ENCODE data around the gene DENND1A.
"Not testable (repeated sequence)": the region's sequence is repeated elsewhere in the genome, so short reads cannot be mapped to it uniquely, and the experiment has no call there.

Gene DENND1A, protein sequence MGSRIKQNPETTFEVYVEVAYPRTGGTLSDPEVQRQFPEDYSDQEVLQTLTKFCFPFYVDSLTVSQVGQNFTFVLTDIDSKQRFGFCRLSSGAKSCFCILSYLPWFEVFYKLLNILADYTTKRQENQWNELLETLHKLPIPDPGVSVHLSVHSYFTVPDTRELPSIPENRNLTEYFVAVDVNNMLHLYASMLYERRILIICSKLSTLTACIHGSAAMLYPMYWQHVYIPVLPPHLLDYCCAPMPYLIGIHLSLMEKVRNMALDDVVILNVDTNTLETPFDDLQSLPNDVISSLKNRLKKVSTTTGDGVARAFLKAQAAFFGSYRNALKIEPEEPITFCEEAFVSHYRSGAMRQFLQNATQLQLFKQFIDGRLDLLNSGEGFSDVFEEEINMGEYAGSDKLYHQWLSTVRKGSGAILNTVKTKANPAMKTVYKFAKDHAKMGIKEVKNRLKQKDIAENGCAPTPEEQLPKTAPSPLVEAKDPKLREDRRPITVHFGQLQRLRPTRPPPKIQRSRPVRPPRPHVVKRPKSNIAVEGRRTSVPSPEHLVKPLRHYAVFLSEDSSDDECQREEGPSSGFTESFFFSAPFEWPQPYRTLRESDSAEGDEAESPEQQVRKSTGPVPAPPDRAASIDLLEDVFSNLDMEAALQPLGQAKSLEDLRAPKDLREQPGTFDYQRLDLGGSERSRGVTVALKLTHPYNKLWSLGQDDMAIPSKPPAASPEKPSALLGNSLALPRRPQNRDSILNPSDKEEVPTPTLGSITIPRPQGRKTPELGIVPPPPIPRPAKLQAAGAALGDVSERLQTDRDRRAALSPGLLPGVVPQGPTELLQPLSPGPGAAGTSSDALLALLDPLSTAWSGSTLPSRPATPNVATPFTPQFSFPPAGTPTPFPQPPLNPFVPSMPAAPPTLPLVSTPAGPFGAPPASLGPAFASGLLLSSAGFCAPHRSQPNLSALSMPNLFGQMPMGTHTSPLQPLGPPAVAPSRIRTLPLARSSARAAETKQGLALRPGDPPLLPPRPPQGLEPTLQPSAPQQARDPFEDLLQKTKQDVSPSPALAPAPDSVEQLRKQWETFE

DNA sequence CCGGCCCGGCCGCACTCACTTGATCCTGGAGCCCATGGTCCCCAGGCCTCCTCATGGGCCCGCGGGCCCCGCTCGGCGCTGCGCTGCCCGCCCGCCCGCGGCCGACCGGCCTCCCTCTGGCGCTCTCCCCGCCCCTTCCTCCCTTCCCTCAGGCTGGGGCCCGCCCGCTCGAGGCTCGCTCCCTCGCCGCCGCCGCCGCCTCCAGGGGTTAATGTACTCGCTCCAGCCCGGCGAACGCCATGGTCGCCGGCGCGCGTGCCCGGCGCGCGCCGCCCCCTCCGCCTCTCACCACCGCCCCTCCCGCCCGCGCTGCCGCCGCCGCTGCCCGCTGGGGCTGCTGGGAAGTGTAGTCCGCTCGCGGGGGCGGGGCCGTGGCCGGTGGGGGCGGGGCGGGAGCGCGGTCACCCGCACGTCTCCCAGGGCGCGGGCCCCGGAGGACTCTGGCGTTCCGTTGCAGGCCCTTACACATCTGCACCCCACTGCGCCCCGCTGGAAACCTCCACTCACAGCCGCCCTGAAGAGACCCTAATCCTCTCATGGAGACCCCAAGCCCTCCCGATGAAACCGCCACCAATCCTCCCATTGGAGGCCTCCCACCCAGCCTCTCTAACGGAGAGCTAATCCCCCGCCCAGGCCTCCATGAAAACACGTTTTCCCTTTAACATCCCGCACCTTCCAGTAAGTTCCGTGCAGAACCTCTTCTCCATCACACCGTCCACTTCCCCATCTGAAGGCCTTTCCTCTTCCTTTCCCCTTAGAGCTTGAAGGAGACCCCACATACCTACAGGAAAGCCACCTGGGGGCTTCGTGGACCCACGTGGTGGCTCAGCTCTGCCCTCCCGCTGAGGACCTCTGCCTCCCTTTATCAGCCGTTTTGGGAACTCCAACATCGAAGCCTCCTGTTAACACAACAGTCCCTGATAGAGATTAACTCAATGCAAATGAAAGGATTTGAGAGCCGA lies at the start of gene DENND1A:
Gene DENND1A, minus strand, starts transcription at position 257 of the 962 bp plus-strand sequence. Its CDS starts 221 bp downstream, at position 36.
- peak; percentile 87 for DNase-seq

DNA sequence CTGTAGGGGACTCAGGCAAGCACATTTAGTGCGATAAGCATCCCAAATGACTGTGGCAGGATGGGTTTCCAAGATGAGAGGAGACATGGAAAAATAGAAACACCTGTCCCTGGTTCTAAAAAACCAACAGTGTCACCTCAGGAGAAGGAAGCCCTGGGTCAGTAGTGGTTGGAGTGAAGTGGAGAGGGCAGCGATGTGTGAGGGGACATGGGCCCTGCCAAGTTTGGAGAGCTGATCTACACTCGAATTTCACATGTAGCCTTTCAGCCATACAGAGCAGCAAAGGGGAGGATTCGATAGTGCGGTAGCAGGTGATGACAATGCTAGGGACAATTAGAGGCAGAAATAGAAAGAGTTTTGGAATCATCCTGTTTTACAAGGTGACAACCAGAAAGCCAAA lies 49.1 kb upstream of the DENND1A start:
- DNase-seq = no peak

DNA sequence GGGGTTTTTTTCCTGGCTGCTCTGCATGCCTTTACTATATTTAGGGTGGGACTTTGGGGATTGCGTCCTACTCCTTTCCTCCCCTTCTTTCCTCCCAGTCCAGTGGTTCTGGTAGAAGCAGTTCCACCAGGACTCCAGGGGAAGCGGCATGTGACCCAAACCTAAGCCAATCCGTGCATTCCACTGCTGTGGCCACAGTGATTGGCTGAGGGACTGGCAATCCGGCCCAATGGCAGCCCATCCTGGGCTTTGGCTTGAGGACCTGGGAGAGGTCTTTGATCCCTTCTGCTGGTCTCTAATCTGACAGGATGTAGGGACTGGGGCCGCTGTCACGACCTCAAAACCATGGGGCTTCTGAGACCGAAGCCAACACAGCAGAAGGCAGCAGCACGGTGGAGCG lies 46.7 kb upstream of the DENND1A start:
- not testable (repeated sequence) for DNase-seq

GRCh38 chr9:123975871-123976270 lies 45.9 kb upstream of the DENND1A start:
- no peak for DNase-seq

DNA sequence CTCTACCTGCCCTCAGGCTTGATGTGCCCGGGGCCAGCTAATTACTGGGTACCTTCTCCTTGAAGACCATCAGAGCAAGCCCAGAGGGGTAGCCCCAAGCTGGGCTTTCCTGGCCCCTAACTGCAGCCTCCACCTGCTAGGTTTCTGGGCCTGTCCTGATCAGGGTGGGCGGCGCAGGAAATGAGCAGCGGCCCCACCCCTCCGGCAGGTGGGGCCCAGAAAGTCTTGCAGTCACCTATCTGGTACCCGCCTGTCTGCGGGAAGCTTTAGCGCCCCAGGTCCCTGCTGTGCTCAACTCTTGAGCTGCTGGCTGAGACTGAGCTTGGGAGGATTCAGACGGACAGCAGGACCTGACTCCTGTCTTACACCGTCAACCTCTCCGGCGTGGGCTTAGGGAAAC lies 44.5 kb upstream of the DENND1A start:
- DNase-seq = no peak

- DNase-seq = no peak
These were observed 43.8 kb upstream of the DENND1A start for GRCh38 chr9:123973590-123974223.

DNA sequence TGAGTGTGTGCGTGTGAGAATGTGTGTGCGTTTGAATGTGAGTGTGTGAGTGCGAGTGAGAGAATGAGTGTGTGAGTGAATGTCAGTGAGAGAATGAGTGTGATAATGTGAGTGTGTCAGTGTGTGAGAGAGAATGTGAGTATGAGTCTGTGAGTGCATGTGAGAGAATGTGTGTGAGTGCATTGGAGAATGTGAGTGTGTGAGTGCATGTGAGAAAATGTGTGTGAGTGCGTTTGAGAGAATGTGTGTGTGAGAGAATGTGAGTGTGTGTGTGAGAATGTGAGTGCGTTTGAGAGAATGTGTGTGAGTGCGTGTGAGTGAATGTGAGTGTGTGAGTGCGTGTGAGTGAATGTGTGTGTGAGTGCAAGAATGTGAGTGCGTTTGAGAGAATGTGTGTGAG lies 42.7 kb upstream of the DENND1A start:
- no peak for DNase-seq

GRCh38 chr9:123967323-123967722 lies 37.4 kb upstream of the DENND1A start:
- no peak for DNase-seq

DNA sequence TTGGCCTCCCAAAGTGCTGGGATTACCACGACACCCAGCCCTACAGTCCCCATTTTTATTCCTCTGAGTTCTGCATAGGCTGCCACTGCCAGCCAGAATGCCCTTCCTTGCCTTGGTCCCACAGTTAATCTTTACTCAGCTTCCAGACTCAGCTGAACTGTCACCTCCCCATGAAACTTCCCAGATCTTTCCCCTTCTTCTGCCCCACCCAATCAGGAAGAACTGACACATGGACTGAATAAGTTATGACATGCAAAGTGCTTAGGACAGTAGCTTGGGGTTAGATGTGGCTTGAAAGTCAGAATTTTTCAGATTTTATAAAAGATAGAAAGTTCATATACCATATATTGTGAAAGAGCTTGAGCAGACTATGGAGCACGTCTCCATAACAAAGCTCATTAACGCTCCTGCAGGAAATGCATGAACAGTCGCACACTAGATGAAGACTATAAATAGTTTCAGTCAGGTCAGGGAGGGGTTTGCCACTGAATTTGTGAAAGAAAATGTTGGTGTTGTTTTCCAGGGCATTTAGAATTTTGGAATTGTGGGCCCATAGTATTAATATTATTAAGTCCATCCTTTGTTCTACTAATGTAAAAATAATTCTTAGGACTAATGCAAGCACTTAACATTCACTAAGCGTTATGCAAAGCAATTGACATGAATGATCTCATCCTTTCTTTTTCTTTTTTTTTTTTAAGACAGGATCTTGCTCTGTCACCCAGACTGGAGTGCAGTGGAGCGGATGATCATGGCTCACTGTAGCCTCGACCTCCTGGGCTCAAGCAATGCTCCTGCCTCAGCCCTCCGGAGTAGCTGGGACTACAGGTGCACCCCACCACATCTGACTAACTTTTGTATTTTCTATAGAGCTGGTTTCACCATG lies 36.1 kb upstream of the DENND1A start:
- no peak for DNase-seq

- no peak for DNase-seq
These were observed 34.8 kb upstream of the DENND1A start for GRCh38 chr9:123964761-123965160.

DNA sequence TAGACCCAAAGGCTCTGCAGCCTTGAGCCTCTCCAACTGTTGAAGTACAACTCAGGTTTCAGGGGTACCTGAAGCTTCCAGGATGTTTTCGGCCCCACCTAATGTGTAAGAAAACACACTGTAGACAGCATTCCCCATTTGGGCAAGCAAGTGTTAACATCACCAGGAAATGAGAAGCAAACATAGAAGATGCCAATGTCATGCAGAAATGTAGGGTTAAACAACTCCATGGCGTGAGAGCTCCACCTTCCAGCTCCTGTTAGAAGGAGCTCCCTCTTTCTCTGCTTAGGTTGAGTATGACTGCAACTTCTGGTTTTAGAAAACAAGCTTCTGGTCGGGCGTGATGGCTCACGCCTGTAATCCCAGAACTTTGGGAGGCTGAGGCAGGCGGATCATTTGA lies 31.0 kb upstream of the DENND1A start:
- no peak for DNase-seq

DNA sequence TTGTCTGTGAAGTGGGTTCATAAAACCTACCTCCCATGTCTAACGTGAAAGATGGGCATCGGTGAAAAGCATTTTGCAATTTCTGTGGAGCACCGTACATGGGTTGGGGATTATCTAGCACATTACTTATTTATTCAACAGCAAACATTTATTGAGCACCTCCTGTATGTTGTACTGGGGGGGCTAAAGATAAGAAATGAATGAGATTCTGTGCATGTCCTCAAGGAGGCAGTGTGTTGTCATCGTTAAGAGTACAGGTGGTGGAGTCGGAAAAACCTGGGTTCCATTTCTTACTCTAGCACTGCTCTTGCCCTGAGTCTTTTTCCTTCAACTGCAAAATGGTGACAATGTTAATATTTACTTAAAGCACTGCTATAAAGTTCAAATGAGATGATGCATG lies 30.4 kb upstream of the DENND1A start:
- no peak for DNase-seq

DNA sequence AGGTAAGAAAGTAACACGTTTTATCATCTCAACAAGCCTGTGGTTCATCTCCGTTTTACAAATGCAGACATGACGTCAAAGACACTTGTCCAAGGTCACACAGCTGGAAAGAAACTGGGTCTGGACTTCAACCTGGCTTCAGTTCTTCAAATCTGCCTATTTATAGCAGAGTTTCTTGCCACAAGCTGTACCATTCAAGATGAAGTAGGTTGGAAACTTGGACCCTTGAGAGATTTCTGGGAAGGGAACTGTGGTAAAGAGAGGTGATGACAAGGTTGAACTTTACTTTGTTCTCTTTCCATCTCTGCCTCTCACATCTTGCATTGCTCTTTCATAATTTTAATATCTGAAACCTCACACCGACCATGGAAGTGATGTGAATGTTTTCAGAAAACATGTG lies 29.9 kb upstream of the DENND1A start:
- DNase-seq = no peak

- DNase-seq = no peak
These were observed 27.8 kb upstream of the DENND1A start for GRCh38 chr9:123957731-123958130.

GRCh38 chr9:123957168-123957721 lies 27.3 kb upstream of the DENND1A start:
- no peak for DNase-seq

GRCh38 chr9:123955637-123956036 lies 25.7 kb upstream of the DENND1A start:
- DNase-seq = no peak

DNA sequence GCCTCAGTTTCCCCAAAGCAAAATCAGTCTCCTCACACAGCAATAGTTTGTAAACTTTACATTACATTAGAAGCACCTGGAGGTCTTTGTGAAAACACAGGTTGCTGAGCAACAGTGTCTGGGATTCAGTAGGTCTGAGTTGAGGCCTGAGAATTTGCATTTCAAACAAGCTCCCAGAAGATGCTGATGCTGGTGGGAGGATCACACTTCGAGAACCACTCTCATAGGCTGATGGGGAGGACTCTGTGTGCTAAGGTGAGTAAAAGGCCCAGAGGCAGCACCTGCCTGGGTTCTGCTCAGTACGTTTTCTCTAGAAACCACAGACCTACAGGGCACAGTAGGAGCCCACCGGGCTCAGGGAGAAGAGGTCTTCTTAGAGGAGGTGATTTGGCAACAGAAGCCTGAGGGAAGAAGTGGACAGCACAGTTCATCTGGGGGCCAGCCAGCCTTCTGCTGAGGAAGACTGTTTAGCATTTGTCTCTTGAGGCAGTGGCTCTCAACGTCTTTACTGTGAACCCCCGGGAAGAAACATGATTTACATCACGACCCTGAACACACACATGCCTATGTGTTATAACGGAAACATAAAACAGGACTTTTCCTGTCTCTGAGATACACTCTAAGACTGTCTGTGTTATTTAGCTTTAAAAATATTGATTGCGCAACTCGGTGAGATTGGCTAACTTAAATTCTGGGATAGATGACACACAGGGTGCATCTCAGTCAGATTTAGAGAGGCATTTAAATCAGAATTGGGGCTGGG lies 24.8 kb upstream of the DENND1A start:
- DNase-seq = no peak

DNA sequence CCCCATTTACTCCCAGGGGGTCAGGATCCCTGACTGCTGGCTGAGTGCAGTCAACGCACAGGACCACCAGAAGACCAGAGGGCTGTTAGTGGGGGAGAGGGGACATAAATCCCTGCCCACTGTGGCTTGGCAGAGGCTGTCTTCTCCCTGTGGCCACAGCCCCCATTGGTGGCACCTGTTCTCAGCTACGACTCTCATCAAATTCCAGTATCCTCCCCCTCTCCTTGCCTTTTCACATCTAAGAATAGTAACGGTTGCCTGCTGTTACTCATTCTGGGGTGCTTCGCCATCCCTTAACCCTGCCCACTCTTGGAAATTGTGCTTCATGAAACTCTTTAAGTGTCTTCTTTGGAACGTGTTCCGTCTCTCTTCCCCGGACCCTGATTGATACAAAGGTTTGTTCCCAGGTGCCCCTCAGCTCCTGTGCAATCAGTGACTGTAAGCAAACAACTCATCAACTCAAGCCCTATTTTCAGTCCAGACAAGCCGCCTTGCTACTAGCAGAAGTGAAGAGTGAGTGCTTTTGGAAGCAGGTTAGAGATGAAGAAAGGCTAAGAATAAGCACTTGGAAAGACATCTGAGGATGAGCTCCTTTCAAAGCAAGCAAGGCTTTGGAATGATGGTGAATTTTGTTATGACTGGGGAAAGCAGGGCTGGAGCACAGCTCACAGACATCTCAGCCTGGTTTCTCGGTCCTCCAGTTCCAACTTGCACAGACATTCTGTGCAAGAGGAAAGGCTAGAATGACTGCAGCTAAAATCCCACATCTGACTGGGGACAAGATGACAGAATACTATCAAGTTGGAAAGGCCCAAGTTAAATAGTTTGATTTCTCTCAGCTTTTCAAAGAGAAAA lies 22.9 kb upstream of the DENND1A start:
- no peak for DNase-seq

GRCh38 chr9:123948286-123948685 lies 18.4 kb upstream of the DENND1A start:
- DNase-seq = no peak

Data from activated CD4-positive, alpha-beta T cell treated with anti-CD3 and anti-CD28 coated beads for 4 hours (primary cell).